ENCODE results near the gene LRRC1.

The LRRC1 gene

GRCh38 chr6:53896196-53896595 lies 101.4 kb downstream of the LRRC1 start:
- no peak for DNase-seq

GRCh38 chr6:53898026-53898795 lies 103.4 kb downstream of the LRRC1 start:
- DNase-seq: no peak

GRCh38 chr6:53899512-53899911 lies 104.7 kb downstream of the LRRC1 start:
- DNase-seq: no peak

GRCh38 chr6:53903357-53903756 lies 108.6 kb downstream of the LRRC1 start:
- no peak for DNase-seq

GRCh38 chr6:53906103-53906502 lies 111.3 kb downstream of the LRRC1 start:
- no peak for DNase-seq

- DNase-seq: no peak
Measured at GRCh38 chr6:53906842-53907241, 112.0 kb downstream of the LRRC1 start.

- DNase-seq: no peak
Measured at GRCh38 chr6:53910834-53911233, 116.0 kb downstream of the LRRC1 start.

- DNase-seq: no peak
Measured at GRCh38 chr6:53912661-53913060, 117.9 kb downstream of the LRRC1 start.

- no peak for DNase-seq
Measured at GRCh38 chr6:53913286-53913685, 118.5 kb downstream of the LRRC1 start.

- no peak for DNase-seq
Measured at GRCh38 chr6:53915026-53915691, 120.4 kb downstream of the LRRC1 start.

- no peak for DNase-seq
Measured at GRCh38 chr6:53916804-53917463, 122.1 kb downstream of the LRRC1 start.

- DNase-seq: no peak
Measured at GRCh38 chr6:53917464-53917842, 122.6 kb downstream of the LRRC1 start.

GRCh38 chr6:53918854-53919510 lies 124.2 kb downstream of the LRRC1 start:
- no peak for DNase-seq

- no peak for DNase-seq
Measured at GRCh38 chr6:53919881-53920360, 125.1 kb downstream of the LRRC1 start.

GRCh38 chr6:53920881-53921280 lies 126.1 kb downstream of the LRRC1 start:
- DNase-seq: no peak

GRCh38 chr6:53921639-53922038 lies 126.8 kb downstream of the LRRC1 start:
- no peak for DNase-seq

GRCh38 chr6:53922539-53922981 lies 127.8 kb downstream of the LRRC1 start:
- DNase-seq: no peak

- no peak for DNase-seq
Measured at GRCh38 chr6:53924277-53924676, 129.5 kb downstream of the LRRC1 start.

GRCh38 chr6:53924821-53925422 lies 130.1 kb downstream of the LRRC1 start:
- no peak for DNase-seq

- DNase-seq: no peak
Measured at GRCh38 chr6:53925891-53926290, 131.1 kb downstream of the LRRC1 start.

- no peak for DNase-seq
Measured at GRCh38 chr6:53926505-53926904, 131.7 kb downstream of the LRRC1 start.

GRCh38 chr6:53928641-53929040 lies 133.8 kb downstream of the LRRC1 start:
- no peak for DNase-seq
